Testis (tissue), 3 donors: ENCODE results near the gene EGLN2. TPM values are rescaled to one million over a fixed set of nuclear protein-coding genes. Genes with fewer than 3 reads are reported as not detected.

ENCODE experiments used
- DNase-seq: peaks from one replicate; pipeline ENCODE4 v3.0.0-alpha.2; 2019
- H3K27ac ChIP-seq, 2 donors: fragments of 200-600 bp; sonication (generic); one replicate each; pipeline ENCODE4 v1.5.1; 2019
- H3K27me3 ChIP-seq: fragments of 200-600 bp; sonication (generic); one replicate; pipeline ENCODE4 v1.5.1; 2019
- H3K36me3 ChIP-seq: fragments of 200-600 bp; sonication (generic); one replicate; pipeline ENCODE4 v1.5.1; 2017; ENCODE audit warnings: low read depth; ENCODE audit errors: missing control alignments
- H3K4me1 ChIP-seq: fragments of 200-600 bp; sonication (generic); one replicate; pipeline ENCODE4 v1.5.1; 2019
- H3K4me3 ChIP-seq, 2 donors: fragments of 200-600 bp; sonication (generic); one replicate each; pipeline ENCODE4 v1.5.1; 2017 to 2019
- H3K9me3 ChIP-seq: fragments of 200-600 bp; sonication (generic); one replicate; pipeline ENCODE4 v1.5.1; 2017
- POLR2A ChIP-seq: fragments of 450-650 bp; IDR thresholded peaks from one replicate; pipeline ENCODE4 v1.6.1; 2017; ENCODE audit warnings: antibody characterized with exemption, mild to moderate bottlenecking, moderate library complexity
- WGBS, 2 donors: methylation state at CpG; one replicate each; pipeline ENCODE4 v1.1.5; 2018; 5-methylcytosine and 5-hydroxymethylcytosine counted together
- intact Hi-C: fragments of 100-400 bp; cut with DNase I; formaldehyde crosslinking; loops from one replicate; pipeline ENCODE4 v1.15.1; 2023; ENCODE audit warnings: low total_unique reads
- polyA plus RNA-seq: library from polyadenylated mRNA; stranded (reverse); fragments of 350-450 nt; fragmentation: Illumina TruSeq; extraction: RNeasy Lipid Tissue Mini Kit (QIAGEN cat#74804); gene quantifications from one replicate; pipeline ENCODE4 v1.2.3, GENCODE V29; 2014; ENCODE audit warnings: low read depth, low replicate concordance; ENCODE audit not compliant: insufficient read depth
- total RNA-seq, 2 donors: library from RNA; depleted of rRNA; stranded (reverse); fragments of >200 nt; gene quantifications; one replicate each; pipeline ENCODE4 v1.2.3, GENCODE V29; 2016
- TF ChIP-seq, protein P1 (sequence below), 3 experiments: fragments of 450-650 bp in 2 of 3; fragments of 200-600 bp in 1 of 3; sonication (generic) in 1 of 3; IDR thresholded peaks; one replicate each; pipeline ENCODE4 v1.5.1; 2016 to 2019; ENCODE audit warnings: antibody characterized with exemption in 3 of 3, mild to moderate bottlenecking in 2 of 3, moderate library complexity in 1 of 3

The EGLN2 gene
- total and polyA plus RNA-seq, 3 donors from 2014 or later: 245 to 489 (median 260) TPM

- no peak for DNase-seq
- intact Hi-C loops: no loop called here
- Histone ChIP-seq H3K27ac (no peak overlapping the region), H3K9me3 (no peaks in the 10 kb centered on the region), H3K27me3 (no peaks in the 10 kb centered on the region), H3K4me3 (no peak overlapping the region), H3K36me3 (no peaks in the 10 kb centered on the region), H3K4me1 (peaks cover 10% of the 10 kb centered on the region)
- 87 to 88% methylated on average over 10 to 11 of the region's 11 CpGs for WGBS, 2 donors
- no peak for TF ChIP-seq POLR2A
- TF ChIP-seq, protein P1, sequence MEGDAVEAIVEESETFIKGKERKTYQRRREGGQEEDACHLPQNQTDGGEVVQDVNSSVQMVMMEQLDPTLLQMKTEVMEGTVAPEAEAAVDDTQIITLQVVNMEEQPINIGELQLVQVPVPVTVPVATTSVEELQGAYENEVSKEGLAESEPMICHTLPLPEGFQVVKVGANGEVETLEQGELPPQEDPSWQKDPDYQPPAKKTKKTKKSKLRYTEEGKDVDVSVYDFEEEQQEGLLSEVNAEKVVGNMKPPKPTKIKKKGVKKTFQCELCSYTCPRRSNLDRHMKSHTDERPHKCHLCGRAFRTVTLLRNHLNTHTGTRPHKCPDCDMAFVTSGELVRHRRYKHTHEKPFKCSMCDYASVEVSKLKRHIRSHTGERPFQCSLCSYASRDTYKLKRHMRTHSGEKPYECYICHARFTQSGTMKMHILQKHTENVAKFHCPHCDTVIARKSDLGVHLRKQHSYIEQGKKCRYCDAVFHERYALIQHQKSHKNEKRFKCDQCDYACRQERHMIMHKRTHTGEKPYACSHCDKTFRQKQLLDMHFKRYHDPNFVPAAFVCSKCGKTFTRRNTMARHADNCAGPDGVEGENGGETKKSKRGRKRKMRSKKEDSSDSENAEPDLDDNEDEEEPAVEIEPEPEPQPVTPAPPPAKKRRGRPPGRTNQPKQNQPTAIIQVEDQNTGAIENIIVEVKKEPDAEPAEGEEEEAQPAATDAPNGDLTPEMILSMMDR (IDR thresholded peaks at IDR 0.05): no peak
Observed at GRCh38 chr19:40756502-40757110, 42.4 kb upstream of the EGLN2 start.

GRCh38 chr19:40758491-40758890, 40.5 kb upstream of the EGLN2 start:
- no peak for DNase-seq
- TF ChIP-seq, protein P1 (IDR thresholded peaks at IDR 0.05): no peak
- no peak for TF ChIP-seq POLR2A
- Histone ChIP-seq H3K27me3 (no peaks in the 10 kb centered on the region), H3K4me3 (no peak overlapping the region), H3K27ac (no peak overlapping the region), H3K9me3 (no peaks in the 10 kb centered on the region), H3K4me1 (no peaks in the 10 kb centered on the region), H3K36me3 (no peaks in the 10 kb centered on the region)
- intact Hi-C loops: no loop called here
- 92 to 95% methylated on average over 2 to 3 of the region's 3 CpGs for WGBS, 2 donors

- no peaks in the 10 kb centered on the region for H3K27me3 ChIP-seq
Observed at GRCh38 chr19:40759352-40759751, 39.6 kb upstream of the EGLN2 start.

DNA sequence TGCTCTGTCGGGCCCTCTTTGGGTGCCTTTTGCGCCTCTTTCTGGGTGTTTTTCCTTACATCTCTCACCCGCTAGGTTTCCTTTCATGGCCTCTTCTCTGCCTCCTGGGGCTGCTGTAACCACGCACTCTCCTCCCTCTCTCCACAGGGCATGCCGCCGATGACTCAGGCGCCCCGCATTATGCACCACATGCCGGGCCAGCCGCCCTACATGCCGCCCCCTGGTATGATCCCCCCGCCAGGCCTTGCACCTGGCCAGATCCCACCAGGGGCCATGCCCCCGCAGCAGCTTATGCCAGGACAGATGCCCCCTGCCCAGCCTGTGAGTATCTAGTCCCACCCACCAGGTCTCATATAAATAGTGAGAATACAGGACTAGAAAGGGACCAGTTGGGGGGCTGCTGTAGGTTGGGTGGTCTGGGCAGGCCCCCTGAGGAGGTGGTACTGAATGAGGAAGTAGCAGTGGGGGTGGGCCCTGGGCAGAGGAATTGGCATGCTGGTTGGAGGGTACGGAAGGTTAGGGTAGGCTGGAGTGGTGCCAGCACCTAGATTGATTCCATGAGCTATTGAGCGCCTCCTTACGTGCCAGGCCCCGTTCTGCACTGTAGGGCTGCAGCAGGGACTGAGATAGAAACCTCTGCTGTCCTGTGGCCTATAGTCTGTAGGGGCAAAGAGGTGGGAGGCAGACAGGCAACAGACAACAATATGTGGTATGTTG, 36.1 kb upstream of the EGLN2 start:
- Histone ChIP-seq H3K9me3 (no peaks in the 10 kb centered on the region), H3K4me1 (no peaks in the 10 kb centered on the region), H3K27ac (no peak overlapping the region), H3K36me3 (no peaks in the 10 kb centered on the region), H3K27me3 (no peaks in the 10 kb centered on the region), H3K4me3 (no peak overlapping the region)
- TF ChIP-seq, protein P1 (IDR thresholded peaks at IDR 0.05): no peak
- TF ChIP-seq POLR2A: no peak
- intact Hi-C loops: no loop called here
- DNase-seq: no peak
- 90 to 91% methylated on average over 17 of the region's 17 CpGs for WGBS, 2 donors

More at GRCh38 chr19:40759352-40759751, 39.6 kb upstream of the EGLN2 start:
- WGBS, 2 donors: 92 to 95% methylated on average over 12 to 13 of the region's 13 CpGs
- Histone ChIP-seq H3K36me3 (no peaks in the 10 kb centered on the region), H3K9me3 (no peaks in the 10 kb centered on the region), H3K4me3 (no peak overlapping the region), H3K27ac (no peak overlapping the region), H3K4me1 (no peaks in the 10 kb centered on the region)
- DNase-seq: no peak
- intact Hi-C loops: no loop called here
- TF ChIP-seq, protein P1 (IDR thresholded peaks at IDR 0.05): no peak
- TF ChIP-seq POLR2A: no peak
